Measurements from ENCODE around the gene LRP5.

The LRP5 gene

DNA sequence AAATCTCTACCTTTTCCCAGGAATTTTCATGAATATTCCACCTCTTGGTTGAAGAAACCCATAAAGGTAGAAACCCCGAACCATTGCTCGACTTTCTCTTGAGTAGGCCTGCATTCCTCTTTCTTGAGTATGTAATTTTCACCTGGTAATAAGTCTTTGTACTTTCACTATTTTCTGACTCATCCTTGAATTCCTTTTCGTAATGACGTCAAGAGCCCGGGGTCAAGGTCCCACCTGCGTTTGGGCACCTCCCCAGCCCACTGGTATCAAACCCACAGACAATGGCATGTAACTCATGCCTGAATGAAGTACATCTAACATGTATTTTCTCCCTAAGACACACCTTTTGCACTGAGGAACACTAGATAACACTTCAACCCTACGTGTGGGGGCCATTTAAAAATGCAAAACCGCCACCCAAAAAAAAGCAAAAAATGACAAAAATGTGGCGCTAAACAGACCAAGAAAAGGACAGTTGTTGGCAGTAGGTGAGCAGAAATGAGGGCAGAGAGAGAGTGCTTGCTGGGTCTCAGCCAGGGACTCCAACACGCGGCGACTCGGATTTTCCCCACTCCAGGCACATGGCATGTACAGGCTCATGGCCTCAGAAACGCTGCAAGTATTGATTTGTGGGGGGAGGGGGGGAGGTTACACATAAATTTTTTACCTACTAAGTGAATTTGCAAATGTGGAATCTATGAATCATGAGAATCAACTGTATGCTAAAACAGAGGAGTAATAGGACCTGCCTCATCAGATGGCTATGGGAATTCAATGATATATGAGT is 36.5 kb upstream of the LRP5 start:
- Histone ChIP-seq H3K4me3 (ENCODE audit: insufficient read depth in 1 of 2, low read depth in 1 of 2, low read length in 2 of 2) (no peak overlapping the region), H2BK15ac (ENCODE audit: low read depth, poor library complexity, severe bottlenecking) (no peak overlapping the region), H2BK12ac (ENCODE audit: low read length in 2 of 2) (no peak overlapping the region), H2AK5ac (ENCODE audit: low read length, severe bottlenecking) (no peak overlapping the region), H3K27me3 (ENCODE audit: control insufficient read depth in 1 of 2, insufficient read depth in 1 of 2, low read length in 2 of 2) (no peaks in the 10 kb centered on the region), H3K79me1 (replicated peaks; ENCODE audit: low read length, poor library complexity, severe bottlenecking) (peaks cover 4% of the 10 kb centered on the region), H2AFZ (ENCODE audit: low read depth, low read length) (no peak overlapping the region), H3K18ac (ENCODE audit: low read depth in 1 of 2, low read length in 2 of 2) (no peak overlapping the region), H3K4me2 (ENCODE audit: low read length, poor library complexity, severe bottlenecking) (no peak overlapping the region), H3K14ac (ENCODE audit: low read length in 2 of 2) (no peak overlapping the region), H3K9ac (ENCODE audit: low read length) (no peak overlapping the region), H4K91ac (ENCODE audit: low read length) (no peak overlapping the region), H3K4me1 (ENCODE audit: control insufficient read depth, insufficient read depth, low read depth, low read length) (peaks cover 2% of the 10 kb centered on the region), H2BK120ac (ENCODE audit: low read depth, low read length) (no peak overlapping the region), H3K27ac (ENCODE audit: low read length, poor library complexity, severe bottlenecking) (no peak overlapping the region), H4K8ac (ENCODE audit: low read length) (no peak overlapping the region), H2BK5ac (ENCODE audit: low read depth, low read length, poor library complexity, severe bottlenecking) (no peak overlapping the region), H3K23ac (ENCODE audit: low read length in 2 of 2) (no peak overlapping the region), H3K4ac (ENCODE audit: low read depth in 1 of 2, low read length in 2 of 2) (no peak overlapping the region), H3K9me3 (ENCODE audit: control insufficient read depth, low read length) (no peaks in the 10 kb centered on the region), H3K36me3 (ENCODE audit: control insufficient read depth in 1 of 2, insufficient read depth in 2 of 2, low read depth in 1 of 2, low read length in 2 of 2) (no peaks in the 10 kb centered on the region)
- no peak for DNase-seq
- WGBS, result 97% methylated on average over 14 of the region's 14 CpGs

- DNase-seq, result no peak
- Histone ChIP-seq H3K9ac (ENCODE audit: low read length) (no peak overlapping the region), H3K23ac (ENCODE audit: low read length in 2 of 2) (no peak overlapping the region), H3K36me3 (ENCODE audit: control insufficient read depth in 1 of 2, insufficient read depth in 2 of 2, low read depth in 1 of 2, low read length in 2 of 2) (no peaks in the 10 kb centered on the region), H4K8ac (ENCODE audit: low read length) (no peak overlapping the region), H3K4me3 (ENCODE audit: insufficient read depth in 1 of 2, low read depth in 1 of 2, low read length in 2 of 2) (no peak overlapping the region), H4K91ac (ENCODE audit: low read length) (no peak overlapping the region), H2BK15ac (ENCODE audit: low read depth, poor library complexity, severe bottlenecking) (no peak overlapping the region), H3K4me1 (ENCODE audit: control insufficient read depth, insufficient read depth, low read depth, low read length) (peaks cover 2% of the 10 kb centered on the region), H3K9me3 (ENCODE audit: control insufficient read depth, low read length) (no peaks in the 10 kb centered on the region), H3K18ac (ENCODE audit: low read depth in 1 of 2, low read length in 2 of 2) (no peak overlapping the region), H2BK5ac (ENCODE audit: low read depth, low read length, poor library complexity, severe bottlenecking) (no peak overlapping the region), H3K27me3 (ENCODE audit: control insufficient read depth in 1 of 2, insufficient read depth in 1 of 2, low read length in 2 of 2) (no peaks in the 10 kb centered on the region), H3K79me1 (replicated peaks; ENCODE audit: low read length, poor library complexity, severe bottlenecking) (peaks cover 4% of the 10 kb centered on the region), H3K14ac (ENCODE audit: low read length in 2 of 2) (no peak overlapping the region), H2AFZ (ENCODE audit: low read depth, low read length) (no peak overlapping the region), H3K27ac (ENCODE audit: low read length, poor library complexity, severe bottlenecking) (no peak overlapping the region), H3K4ac (ENCODE audit: low read depth in 1 of 2, low read length in 2 of 2) (no peak overlapping the region), H3K4me2 (ENCODE audit: low read length, poor library complexity, severe bottlenecking) (no peak overlapping the region), H2BK12ac (ENCODE audit: low read length in 2 of 2) (no peak overlapping the region), H2BK120ac (ENCODE audit: low read depth, low read length) (no peak overlapping the region), H2AK5ac (ENCODE audit: low read length, severe bottlenecking) (no peak overlapping the region)
- 100% methylated on average over 5 of the region's 6 CpGs for WGBS
Observed at GRCh38 chr11:68276861-68277260, 35.5 kb upstream of the LRP5 start.

- no peak overlapping the region for H2BK15ac ChIP-seq (ENCODE audit: low read depth, poor library complexity, severe bottlenecking)
- no peak overlapping the region for H2BK5ac ChIP-seq (ENCODE audit: low read depth, low read length, poor library complexity, severe bottlenecking)
- 92% methylated on average over 4 of the region's 5 CpGs for WGBS
- no peak overlapping the region for H3K23ac ChIP-seq (ENCODE audit: low read length in 2 of 2)
- no peaks in the 10 kb centered on the region for H3K9me3 ChIP-seq (ENCODE audit: control insufficient read depth, low read length)
- H3K4me3 ChIP-seq (ENCODE audit: insufficient read depth in 1 of 2, low read depth in 1 of 2, low read length in 2 of 2), result no peak overlapping the region
- no peak for DNase-seq
- H3K79me1 ChIP-seq (replicated peaks; ENCODE audit: low read length, poor library complexity, severe bottlenecking), result no peaks in the 10 kb centered on the region
- no peak overlapping the region for H2BK120ac ChIP-seq (ENCODE audit: low read depth, low read length)
- no peak overlapping the region for H4K91ac ChIP-seq (ENCODE audit: low read length)
- no peak overlapping the region for H3K27ac ChIP-seq (ENCODE audit: low read length, poor library complexity, severe bottlenecking)
- no peak overlapping the region for H3K4ac ChIP-seq (ENCODE audit: low read depth in 1 of 2, low read length in 2 of 2)
- peaks cover 3% of the 10 kb centered on the region in 2 experiments for H3K27me3 ChIP-seq (ENCODE audit: control insufficient read depth in 1 of 2, insufficient read depth in 1 of 2, low read length in 2 of 2)
- H2AK5ac ChIP-seq (ENCODE audit: low read length, severe bottlenecking), result no peak overlapping the region
- H3K14ac ChIP-seq (ENCODE audit: low read length in 2 of 2), result no peak overlapping the region
- no peak overlapping the region for H2AFZ ChIP-seq (ENCODE audit: low read depth, low read length)
- H3K4me2 ChIP-seq (ENCODE audit: low read length, poor library complexity, severe bottlenecking), result no peak overlapping the region
- no peaks in the 10 kb centered on the region for H3K36me3 ChIP-seq (ENCODE audit: control insufficient read depth in 1 of 2, insufficient read depth in 2 of 2, low read depth in 1 of 2, low read length in 2 of 2)
- H4K8ac ChIP-seq (ENCODE audit: low read length), result no peak overlapping the region
- no peaks in the 10 kb centered on the region for H3K4me1 ChIP-seq (ENCODE audit: control insufficient read depth, insufficient read depth, low read depth, low read length)
- no peak overlapping the region for H3K9ac ChIP-seq (ENCODE audit: low read length)
- H2BK12ac ChIP-seq (ENCODE audit: low read length in 2 of 2), result no peak overlapping the region
- H3K18ac ChIP-seq (ENCODE audit: low read depth in 1 of 2, low read length in 2 of 2), result no peak overlapping the region
Observed at GRCh38 chr11:68279676-68280075, 32.7 kb upstream of the LRP5 start.

GRCh38 chr11:68282141-68282860 is 30.1 kb upstream of the LRP5 start:
- Histone ChIP-seq H3K27me3 (ENCODE audit: control insufficient read depth in 1 of 2, insufficient read depth in 1 of 2, low read length in 2 of 2) (peaks cover 3% of the 10 kb centered on the region in 2 experiments), H3K79me1 (replicated peaks; ENCODE audit: low read length, poor library complexity, severe bottlenecking) (no peaks in the 10 kb centered on the region), H2BK12ac (ENCODE audit: low read length in 2 of 2) (no peak overlapping the region), H2AFZ (ENCODE audit: low read depth, low read length) (no peak overlapping the region), H3K4me3 (ENCODE audit: insufficient read depth in 1 of 2, low read depth in 1 of 2, low read length in 2 of 2) (no peak overlapping the region), H3K4ac (ENCODE audit: low read depth in 1 of 2, low read length in 2 of 2) (no peak overlapping the region), H3K9ac (ENCODE audit: low read length) (no peak overlapping the region), H3K23ac (ENCODE audit: low read length in 2 of 2) (no peak overlapping the region), H3K18ac (ENCODE audit: low read depth in 1 of 2, low read length in 2 of 2) (no peak overlapping the region), H2BK5ac (ENCODE audit: low read depth, low read length, poor library complexity, severe bottlenecking) (no peak overlapping the region), H3K4me1 (ENCODE audit: control insufficient read depth, insufficient read depth, low read depth, low read length) (no peaks in the 10 kb centered on the region), H3K4me2 (ENCODE audit: low read length, poor library complexity, severe bottlenecking) (no peak overlapping the region), H2AK5ac (ENCODE audit: low read length, severe bottlenecking) (no peak overlapping the region), H3K27ac (ENCODE audit: low read length, poor library complexity, severe bottlenecking) (no peak overlapping the region), H3K14ac (ENCODE audit: low read length in 2 of 2) (no peak overlapping the region), H2BK15ac (ENCODE audit: low read depth, poor library complexity, severe bottlenecking) (no peak overlapping the region), H4K8ac (ENCODE audit: low read length) (no peak overlapping the region), H3K9me3 (ENCODE audit: control insufficient read depth, low read length) (no peaks in the 10 kb centered on the region), H3K36me3 (ENCODE audit: control insufficient read depth in 1 of 2, insufficient read depth in 2 of 2, low read depth in 1 of 2, low read length in 2 of 2) (no peaks in the 10 kb centered on the region), H2BK120ac (ENCODE audit: low read depth, low read length) (no peak overlapping the region), H4K91ac (ENCODE audit: low read length) (no peak overlapping the region)
- no peak for DNase-seq
- WGBS, result 89% methylated on average over 15 of the region's 15 CpGs
